Muscle layer of colon (tissue), 2 donors: ENCODE results near the gene DMD.

Source experiments
- H3K27ac ChIP-seq: one replicate; pipeline ENCODE4 v1.7.0; 2013; ENCODE audit warnings: low read depth, mild to moderate bottlenecking, low read length, moderate library complexity
- H3K27me3 ChIP-seq, 2 donors: one replicate each; pipeline ENCODE4 v1.7.0; 2013; ENCODE audit warnings: low read length in 2 of 2, mild to moderate bottlenecking in 2 of 2; ENCODE audit not compliant: insufficient read depth in 2 of 2, control insufficient read depth in 1 of 2
- H3K36me3 ChIP-seq: one replicate; pipeline ENCODE4 v1.7.0; 2013; ENCODE audit warnings: mild to moderate bottlenecking, low read length; ENCODE audit not compliant: insufficient read depth
- H3K4me1 ChIP-seq: one replicate; pipeline ENCODE4 v1.7.0; 2013; ENCODE audit warnings: mild to moderate bottlenecking, low read length; ENCODE audit not compliant: insufficient read depth
- H3K4me3 ChIP-seq, 2 donors: one replicate each; pipeline ENCODE4 v1.7.0; 2013; ENCODE audit warnings: low read length in 2 of 2, low read depth in 1 of 2, mild to moderate bottlenecking in 1 of 2, moderate library complexity in 1 of 2
- H3K9ac ChIP-seq: one replicate; pipeline ENCODE4 v1.7.0; 2013; ENCODE audit warnings: low read length
- H3K9me3 ChIP-seq: one replicate; pipeline ENCODE4 v1.7.0; 2013; ENCODE audit warnings: mild to moderate bottlenecking, low read length
- donor health status: abdominal sarcoma.
- donor health status: Adenocarcinoma of cecum.

DMD gene

GRCh38 chrX:32933548-32933947 is 277.8 kb downstream of the DMD start:
- H3K27ac ChIP-seq, result no peak overlapping the region
- H3K36me3 ChIP-seq, result no peaks in the 10 kb centered on the region
- H3K27me3 ChIP-seq, result no peaks in the 10 kb centered on the region
- H3K4me3 ChIP-seq, result no peak overlapping the region
- no peak overlapping the region for H3K9ac ChIP-seq
- H3K9me3 ChIP-seq, result no peaks in the 10 kb centered on the region
- no peaks in the 10 kb centered on the region for H3K4me1 ChIP-seq

GRCh38 chrX:32929040-32929439 is 282.3 kb downstream of the DMD start:
- Histone ChIP-seq H3K9me3 (no peaks in the 10 kb centered on the region), H3K4me3 (no peak overlapping the region), H3K27me3 (no peaks in the 10 kb centered on the region), H3K4me1 (no peaks in the 10 kb centered on the region), H3K27ac (no peak overlapping the region), H3K9ac (no peak overlapping the region), H3K36me3 (no peaks in the 10 kb centered on the region)

- Histone ChIP-seq H3K9me3 (no peaks in the 10 kb centered on the region), H3K36me3 (no peaks in the 10 kb centered on the region), H3K27ac (no peak overlapping the region), H3K4me1 (peaks cover 7% of the 10 kb centered on the region), H3K9ac (no peak overlapping the region), H3K27me3 (no peaks in the 10 kb centered on the region), H3K4me3 (no peak overlapping the region)
Measured at GRCh38 chrX:32896088-32896487, 315.3 kb downstream of the DMD start.

GRCh38 chrX:32894679-32895078 is 316.7 kb downstream of the DMD start:
- Histone ChIP-seq H3K27me3 (no peaks in the 10 kb centered on the region), H3K4me1 (peaks cover 7% of the 10 kb centered on the region), H3K9ac (no peak overlapping the region), H3K27ac (no peak overlapping the region), H3K36me3 (no peaks in the 10 kb centered on the region), H3K9me3 (no peaks in the 10 kb centered on the region), H3K4me3 (no peak overlapping the region)

GRCh38 chrX:32893751-32894150 is 317.6 kb downstream of the DMD start:
- no peak overlapping the region for H3K27ac ChIP-seq
- no peak overlapping the region for H3K4me3 ChIP-seq
- H3K9me3 ChIP-seq, result no peaks in the 10 kb centered on the region
- H3K36me3 ChIP-seq, result no peaks in the 10 kb centered on the region
- no peaks in the 10 kb centered on the region for H3K27me3 ChIP-seq
- H3K9ac ChIP-seq, result no peak overlapping the region
- peaks cover 7% of the 10 kb centered on the region for H3K4me1 ChIP-seq

GRCh38 chrX:32877592-32877991 is 333.8 kb downstream of the DMD start:
- no peak overlapping the region for H3K27ac ChIP-seq
- H3K27me3 ChIP-seq, result no peaks in the 10 kb centered on the region
- H3K9ac ChIP-seq, result no peak overlapping the region
- no peaks in the 10 kb centered on the region for H3K4me1 ChIP-seq
- H3K9me3 ChIP-seq, result no peaks in the 10 kb centered on the region
- H3K36me3 ChIP-seq, result no peaks in the 10 kb centered on the region
- no peak overlapping the region for H3K4me3 ChIP-seq

- Histone ChIP-seq H3K4me3 (no peak overlapping the region), H3K4me1 (no peaks in the 10 kb centered on the region), H3K27ac (no peak overlapping the region), H3K27me3 (no peaks in the 10 kb centered on the region), H3K36me3 (no peaks in the 10 kb centered on the region), H3K9ac (no peak overlapping the region), H3K9me3 (no peaks in the 10 kb centered on the region)
Measured at GRCh38 chrX:32874839-32875238, 336.5 kb downstream of the DMD start.

GRCh38 chrX:32873786-32874185 is 337.6 kb downstream of the DMD start:
- Histone ChIP-seq H3K4me1 (no peaks in the 10 kb centered on the region), H3K36me3 (no peaks in the 10 kb centered on the region), H3K27ac (no peak overlapping the region)

GRCh38 chrX:32871636-32872035 is 339.7 kb downstream of the DMD start:
- Histone ChIP-seq H3K4me3 (no peak overlapping the region), H3K36me3 (no peaks in the 10 kb centered on the region), H3K9ac (no peak overlapping the region), H3K9me3 (no peaks in the 10 kb centered on the region), H3K4me1 (no peaks in the 10 kb centered on the region), H3K27me3 (no peaks in the 10 kb centered on the region), H3K27ac (no peak overlapping the region)

More at GRCh38 chrX:32873786-32874185, 337.6 kb downstream of the DMD start:
- Histone ChIP-seq H3K9ac (no peak overlapping the region), H3K4me3 (no peak overlapping the region), H3K9me3 (no peaks in the 10 kb centered on the region), H3K27me3 (no peaks in the 10 kb centered on the region)

- H3K9me3 ChIP-seq, result no peaks in the 10 kb centered on the region
- H3K4me3 ChIP-seq, result no peak overlapping the region
- H3K27me3 ChIP-seq, result no peaks in the 10 kb centered on the region
- H3K36me3 ChIP-seq, result no peaks in the 10 kb centered on the region
- H3K4me1 ChIP-seq, result no peaks in the 10 kb centered on the region
- no peak overlapping the region for H3K27ac ChIP-seq
- no peak overlapping the region for H3K9ac ChIP-seq
Measured at GRCh38 chrX:32868524-32868895, 342.8 kb downstream of the DMD start.

GRCh38 chrX:32867781-32868523 is 343.4 kb downstream of the DMD start:
- H3K4me3 ChIP-seq, result no peak overlapping the region
- no peaks in the 10 kb centered on the region for H3K4me1 ChIP-seq
- H3K36me3 ChIP-seq, result no peaks in the 10 kb centered on the region
- H3K9ac ChIP-seq, result no peak overlapping the region
- H3K27ac ChIP-seq, result no peak overlapping the region
- H3K9me3 ChIP-seq, result no peaks in the 10 kb centered on the region
- H3K27me3 ChIP-seq, result no peaks in the 10 kb centered on the region

GRCh38 chrX:32852203-32852602 is 359.1 kb downstream of the DMD start:
- H3K9me3 ChIP-seq, result no peaks in the 10 kb centered on the region
- H3K4me3 ChIP-seq, result no peak overlapping the region
- H3K4me1 ChIP-seq, result no peaks in the 10 kb centered on the region
- no peak overlapping the region for H3K9ac ChIP-seq
- H3K27ac ChIP-seq, result no peak overlapping the region
- no peaks in the 10 kb centered on the region for H3K27me3 ChIP-seq
- no peaks in the 10 kb centered on the region for H3K36me3 ChIP-seq
